Measurements from ENCODE around the gene PGAM2. TPM values are rescaled to one million over a fixed set of nuclear protein-coding genes. Genes with fewer than 3 reads are reported as not detected.

Gene PGAM2
- total RNA-seq, 1 donor from 2014 or later: 671 TPM

DNA sequence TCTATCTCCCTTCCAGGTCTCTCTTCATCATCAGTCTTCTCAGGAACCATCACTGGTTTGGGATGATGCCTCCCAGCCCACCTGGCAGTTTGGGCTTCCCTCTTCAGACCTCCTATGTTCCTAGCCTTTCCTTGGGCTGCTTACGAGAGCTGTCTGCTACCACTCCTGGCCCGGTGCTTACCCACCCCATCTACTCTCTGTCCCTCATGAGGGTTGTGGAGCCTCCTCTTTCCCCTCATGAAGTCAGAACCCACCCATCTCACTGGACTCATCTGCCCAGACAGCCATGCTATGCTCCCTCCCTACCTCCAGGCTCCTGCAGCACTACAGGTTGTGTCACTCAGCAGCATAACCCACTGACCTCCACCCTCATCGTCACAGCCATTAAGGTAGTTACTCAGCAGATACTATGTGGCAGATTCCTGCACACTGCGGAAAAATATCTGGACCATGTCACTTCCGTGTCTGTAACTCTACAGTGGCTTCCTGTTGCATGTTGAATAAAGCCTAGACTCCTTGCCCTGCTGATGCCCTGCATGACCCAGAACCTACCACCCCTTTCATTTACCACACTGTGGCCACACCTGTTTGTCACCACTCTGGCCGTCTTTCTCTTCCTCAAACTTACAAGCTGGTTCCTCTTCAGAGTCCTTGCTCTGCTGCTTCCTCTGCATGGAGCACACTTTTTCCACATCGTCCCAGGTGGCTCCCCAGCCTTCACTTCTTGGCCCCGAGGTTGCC, 18.9 kb downstream of the PGAM2 start:
- Histone ChIP-seq H3K4me1 (peaks cover 62% of the 10 kb centered on the region), H3K4me3 (peak overlapping the region; percentile 85), H3K9me3 (replicated peaks) (no peaks in the 10 kb centered on the region), H3K36me3 (peaks cover 26% of the 10 kb centered on the region), H3K27ac (replicated peaks) (peak overlapping the region; percentile 10), H3K27me3 (ENCODE audit: low read depth) (no peaks in the 10 kb centered on the region)
- TF ChIP-seq, protein P1, sequence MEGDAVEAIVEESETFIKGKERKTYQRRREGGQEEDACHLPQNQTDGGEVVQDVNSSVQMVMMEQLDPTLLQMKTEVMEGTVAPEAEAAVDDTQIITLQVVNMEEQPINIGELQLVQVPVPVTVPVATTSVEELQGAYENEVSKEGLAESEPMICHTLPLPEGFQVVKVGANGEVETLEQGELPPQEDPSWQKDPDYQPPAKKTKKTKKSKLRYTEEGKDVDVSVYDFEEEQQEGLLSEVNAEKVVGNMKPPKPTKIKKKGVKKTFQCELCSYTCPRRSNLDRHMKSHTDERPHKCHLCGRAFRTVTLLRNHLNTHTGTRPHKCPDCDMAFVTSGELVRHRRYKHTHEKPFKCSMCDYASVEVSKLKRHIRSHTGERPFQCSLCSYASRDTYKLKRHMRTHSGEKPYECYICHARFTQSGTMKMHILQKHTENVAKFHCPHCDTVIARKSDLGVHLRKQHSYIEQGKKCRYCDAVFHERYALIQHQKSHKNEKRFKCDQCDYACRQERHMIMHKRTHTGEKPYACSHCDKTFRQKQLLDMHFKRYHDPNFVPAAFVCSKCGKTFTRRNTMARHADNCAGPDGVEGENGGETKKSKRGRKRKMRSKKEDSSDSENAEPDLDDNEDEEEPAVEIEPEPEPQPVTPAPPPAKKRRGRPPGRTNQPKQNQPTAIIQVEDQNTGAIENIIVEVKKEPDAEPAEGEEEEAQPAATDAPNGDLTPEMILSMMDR (IDR thresholded peaks at IDR 0.05; ENCODE audit: borderline replicate concordance): no peak
- intact Hi-C loops (cut with micrococcal nuclease): no loop called here
- peak; percentile 11 for DNase-seq

- Histone ChIP-seq H3K9me3 (replicated peaks) (no peaks in the 10 kb centered on the region), H3K4me1 (peaks cover 60% of the 10 kb centered on the region), H3K27me3 (ENCODE audit: low read depth) (no peaks in the 10 kb centered on the region), H3K27ac (replicated peaks) (peak overlapping the region; percentile 96), H3K36me3 (peaks cover 15% of the 10 kb centered on the region), H3K4me3 (peak overlapping the region; percentile 85)
- no peak for DNase-seq
- intact Hi-C loops (cut with micrococcal nuclease): no loop called here
- TF ChIP-seq, protein P1 (IDR thresholded peaks at IDR 0.05; ENCODE audit: borderline replicate concordance): no peak
These were observed 19.9 kb downstream of the PGAM2 start for GRCh38 chr7:44045226-44046014.

DNA sequence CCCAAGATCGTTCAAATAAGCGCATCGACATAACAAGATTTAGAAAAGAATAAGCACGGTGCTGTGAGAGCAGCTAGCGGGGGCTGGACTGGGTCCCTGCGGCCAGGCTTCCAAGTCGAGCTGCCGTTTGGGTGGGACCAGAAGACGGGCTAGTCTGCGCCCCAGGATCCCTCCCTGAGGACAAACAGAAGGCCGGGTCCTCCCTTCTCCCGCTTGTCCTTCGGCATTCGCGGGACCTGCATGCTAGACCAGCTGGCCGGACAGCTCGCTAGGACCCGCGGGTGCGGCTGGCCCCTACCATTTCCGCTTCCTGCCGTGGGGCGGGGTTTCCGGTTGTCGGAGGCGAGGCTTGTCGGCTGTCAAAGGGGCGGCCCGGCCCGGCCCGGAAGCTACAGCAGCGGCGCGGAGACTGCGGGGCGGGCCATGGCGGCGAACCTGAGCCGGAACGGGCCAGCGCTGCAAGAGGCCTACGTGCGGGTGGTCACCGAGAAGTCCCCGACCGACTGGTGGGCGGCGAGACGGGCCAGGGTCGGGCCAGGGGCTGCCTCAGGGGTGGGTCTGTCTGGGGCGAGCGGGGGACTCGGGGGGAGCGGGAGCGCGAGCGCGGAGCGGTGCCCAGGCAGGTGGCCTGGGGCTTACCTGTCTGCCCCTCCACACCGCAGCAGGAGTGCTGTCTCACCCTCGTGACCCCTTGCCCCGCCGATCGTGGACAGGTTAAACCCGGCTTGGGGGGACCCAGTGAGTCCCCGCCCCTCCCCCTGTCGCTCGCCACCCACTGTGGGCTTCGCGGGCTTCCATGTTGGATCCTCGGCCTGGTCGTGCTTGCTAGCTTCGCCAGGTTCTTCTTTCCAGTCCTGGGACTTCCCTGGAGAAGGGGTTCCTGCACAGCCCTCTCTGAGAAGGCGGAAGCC, 20.8 kb downstream of the PGAM2 start, which contains the start of gene DBNL:
Gene DBNL, plus strand, starts transcription at position 388 of the 911 bp plus-strand sequence. Its CDS starts 36 bp downstream, at position 424.
- peak; percentile 97 for DNase-seq
- TF ChIP-seq, protein P1 (IDR thresholded peaks at IDR 0.05; ENCODE audit: borderline replicate concordance): no peak
- peaks cover 8% of the 10 kb centered on the region for H3K36me3 ChIP-seq
- H3K27ac ChIP-seq (replicated peaks): peak within 1 kb of the TSS; percentile 96
- peaks cover 54% of the 10 kb centered on the region for H3K4me1 ChIP-seq
- H3K9me3 ChIP-seq (replicated peaks): no peaks in the 10 kb centered on the region
- H3K27me3 ChIP-seq (ENCODE audit: low read depth): no peaks in the 10 kb centered on the region
- intact Hi-C loops (cut with micrococcal nuclease): no loop called here
- peak within 1 kb of the TSS; percentile 85 for H3K4me3 ChIP-seq

- Histone ChIP-seq H3K4me1 (peaks cover 48% of the 10 kb centered on the region), H3K27ac (replicated peaks) (peak overlapping the region; percentile 96), H3K36me3 (peaks cover 8% of the 10 kb centered on the region), H3K27me3 (ENCODE audit: low read depth) (no peaks in the 10 kb centered on the region), H3K4me3 (peak overlapping the region; percentile 85), H3K9me3 (replicated peaks) (no peaks in the 10 kb centered on the region)
- TF ChIP-seq, protein P1 (IDR thresholded peaks at IDR 0.05; ENCODE audit: borderline replicate concordance): no peak
- DNase-seq: no peak
- intact Hi-C loops (cut with micrococcal nuclease): no loop called here
These were observed 21.5 kb downstream of the PGAM2 start for GRCh38 chr7:44043902-44044301.

GRCh38 chr7:44042221-44042620, 23.1 kb downstream of the PGAM2 start:
- no peaks in the 10 kb centered on the region for H3K27me3 ChIP-seq (ENCODE audit: low read depth)
- H3K36me3 ChIP-seq: peaks cover 8% of the 10 kb centered on the region
- intact Hi-C loops (cut with micrococcal nuclease): no loop called here
- peaks cover 45% of the 10 kb centered on the region for H3K4me1 ChIP-seq
- no peak for DNase-seq
- no peaks in the 10 kb centered on the region for H3K9me3 ChIP-seq (replicated peaks)
- H3K27ac ChIP-seq (replicated peaks): no peak overlapping the region
- TF ChIP-seq, protein P1 (IDR thresholded peaks at IDR 0.05; ENCODE audit: borderline replicate concordance): no peak
- no peak overlapping the region for H3K4me3 ChIP-seq

Measured in left ventricle myocardium inferior (tissue), 1 donor.